H1 (cell line): Measurements from ENCODE around the gene KCNE4. TPM values are rescaled to one million over a fixed set of nuclear protein-coding genes. Genes with fewer than 3 reads are reported as not detected.

ENCODE experiments used
- CTCF ChIA-PET: fragments of 300-600 bp; sonication (Branson Sonifier 250); formaldehyde crosslinking; loops from one replicate; lab custom pipeline; 2021; ENCODE audit not compliant: partially characterized antibody; lab: Charles Lee
- POLR2A ChIA-PET: fragments of 300-600 bp; sonication (Branson Sonifier 250); formaldehyde crosslinking; loops from one replicate; lab custom pipeline; 2021; ENCODE audit warnings: inconsistent platforms; ENCODE audit not compliant: partially characterized antibody; lab: Charles Lee
- DNase-seq, 2 experiments: peaks; one replicate each; pipeline versions ENCODE4 v3.0.0 to v3.0.0-alpha.2; 2010 to 2022; ENCODE audit warnings: low spot score in 2 of 2, low read depth in 1 of 2, mixed read lengths in 1 of 2
- FAIRE-seq: peaks from 2 replicates; lab custom pipeline; 2011; peaks lifted over from hg19 to GRCh38; lab: Jason Lieb, UNC
- H2AFZ ChIP-seq: 2 replicates; pipeline ENCODE4 v1.8.1; 2012; ENCODE audit warnings: low read length, inconsistent platforms
- H2AK5ac ChIP-seq: 2 replicates; pipeline ENCODE4 v1.6.1; 2013; ENCODE audit warnings: low read depth, low read length
- H2BK120ac ChIP-seq: replicated peaks from 2 replicates; pipeline ENCODE3; 2013; ENCODE audit warnings: low read depth, low read length, inconsistent platforms
- H2BK12ac ChIP-seq: 2 replicates; pipeline ENCODE4 v1.6.1; 2013; ENCODE audit warnings: low read depth, low read length
- H2BK15ac ChIP-seq: 2 replicates; pipeline ENCODE4 v1.6.1; 2013; ENCODE audit warnings: low read length
- H2BK20ac ChIP-seq: 2 replicates; pipeline ENCODE4 v1.6.1; 2013; ENCODE audit warnings: low read length
- H2BK5ac ChIP-seq: 2 replicates; pipeline ENCODE4 v1.6.1; 2013; ENCODE audit warnings: low read depth, low read length
- H3K14ac ChIP-seq: 2 replicates; pipeline ENCODE4 v1.6.1; 2013; ENCODE audit warnings: inconsistent platforms; ENCODE audit not compliant: insufficient read length
- H3K18ac ChIP-seq: 2 replicates; pipeline ENCODE4 v1.6.1; 2013; ENCODE audit warnings: low read length; ENCODE audit errors: extremely low read depth
- H3K23ac ChIP-seq: 2 replicates; pipeline ENCODE4 v1.6.1; 2013; ENCODE audit warnings: inconsistent platforms; ENCODE audit not compliant: insufficient read length
- H3K23me2 ChIP-seq: 2 replicates; pipeline ENCODE4 v1.6.1; 2013; ENCODE audit warnings: low read depth, low read length
- H3K27ac ChIP-seq: 2 replicates; pipeline ENCODE4 v1.6.1; 2011; ENCODE audit warnings: low read depth, low read length, inconsistent platforms
- H3K27me3 ChIP-seq, 4 experiments: replicated peaks in 1 of 4; 1 replicate in 1 of 4; 2 replicates in 3 of 4; pipeline versions ENCODE4 v1.6.1 to v1.8.1; 2011 to 2013; ENCODE audit warnings: low read length in 3 of 4, mild to moderate bottlenecking in 3 of 4, inconsistent platforms in 2 of 4, mixed read lengths in 2 of 4, moderate library complexity in 1 of 4; ENCODE audit not compliant: control insufficient read depth in 3 of 4, insufficient read depth in 3 of 4; ENCODE audit errors: extremely low read depth in 1 of 4
- H3K36me3 ChIP-seq, 4 experiments: 2 replicates each; pipeline versions ENCODE4 v1.6.1 to v1.8.1; 2011 to 2013; ENCODE audit warnings: mild to moderate bottlenecking in 4 of 4, low read length in 3 of 4, moderate library complexity in 2 of 4, control low read depth in 1 of 4, inconsistent platforms in 1 of 4; ENCODE audit not compliant: insufficient read depth in 4 of 4, control insufficient read depth in 2 of 4
- H3K4ac ChIP-seq: replicated peaks from 2 replicates; pipeline ENCODE3; 2013; ENCODE audit warnings: low read length, low read depth, mixed read lengths, inconsistent platforms; ENCODE audit not compliant: insufficient read length
- H3K4me1 ChIP-seq, 4 experiments: replicated peaks in 1 of 4; 1 replicate in 1 of 4; 2 replicates in 3 of 4; pipeline versions ENCODE4 v1.6.1 to v1.8.1; 2011 to 2013; ENCODE audit warnings: low read length in 3 of 4, inconsistent platforms in 2 of 4, mixed read lengths in 1 of 4; ENCODE audit not compliant: insufficient read depth in 4 of 4, control insufficient read depth in 3 of 4
- H3K4me2 ChIP-seq, 2 experiments: 2 replicates each; pipeline versions ENCODE4 v1.6.1 to v1.8.1; 2011 to 2013; ENCODE audit warnings: low read depth in 2 of 2, low read length in 2 of 2, control low read depth in 1 of 2, inconsistent platforms in 1 of 2, mild to moderate bottlenecking in 1 of 2; ENCODE audit not compliant: insufficient read depth in 1 of 2
- H3K4me3 ChIP-seq, 4 experiments: fragments of 200-600, 300-600 bp in 1 of 4; sonication (generic), shearing (Covaris generic), sonication (Bioruptor Twin) in 1 of 4; 2 replicates each; pipeline versions ENCODE4 v1.5.1 to v1.8.1; 2011 to 2016; ENCODE audit warnings: low read length in 4 of 4, low read depth in 3 of 4, control low read depth in 2 of 4, inconsistent platforms in 2 of 4, mild to moderate bottlenecking in 2 of 4, mixed read lengths in 1 of 4, moderate library complexity in 1 of 4; ENCODE audit not compliant: insufficient read depth in 2 of 4; ENCODE audit errors: extremely low read depth in 1 of 4
- H3K56ac ChIP-seq: replicated peaks from 2 replicates; pipeline ENCODE3; 2013; ENCODE audit warnings: low read depth, mild to moderate bottlenecking, mixed read lengths, low read length, inconsistent platforms; ENCODE audit not compliant: insufficient read length
- H3K79me1 ChIP-seq: 2 replicates; pipeline ENCODE4 v1.6.1; 2013; ENCODE audit warnings: low read depth, low read length, control low read depth
- H3K79me2 ChIP-seq, 2 experiments: 2 replicates each; pipeline versions ENCODE4 v1.6.1 to v1.8.1; 2012 to 2013; ENCODE audit warnings: low read length in 2 of 2, mild to moderate bottlenecking in 2 of 2, inconsistent platforms in 1 of 2; ENCODE audit not compliant: insufficient read depth in 2 of 2, control insufficient read depth in 1 of 2
- H3K9ac ChIP-seq, 4 experiments: replicated peaks in 1 of 4; 1 replicate in 1 of 4; 2 replicates in 3 of 4; pipeline versions ENCODE4 v1.6.1 to v1.8.1; 2011 to 2013; ENCODE audit warnings: low read depth in 3 of 4, low read length in 3 of 4, control low read depth in 2 of 4, mild to moderate bottlenecking in 2 of 4, moderate library complexity in 2 of 4, inconsistent platforms in 1 of 4; ENCODE audit errors: extremely low read depth in 1 of 4
- H3K9me3 ChIP-seq, 2 experiments: 2 replicates each; pipeline versions ENCODE4 v1.6.1 to v1.8.1; 2012 to 2013; ENCODE audit warnings: mild to moderate bottlenecking in 2 of 2, moderate library complexity in 2 of 2, control low read depth in 1 of 2, inconsistent platforms in 1 of 2, low read depth in 1 of 2, low read length in 1 of 2, mixed read lengths in 1 of 2; ENCODE audit not compliant: insufficient read depth in 2 of 2
- H4K20me1 ChIP-seq, 2 experiments: replicated peaks in 1 of 2; 2 replicates each; pipeline versions ENCODE3 to v1.8.1; 2011 to 2013; ENCODE audit warnings: inconsistent platforms in 2 of 2, low read length in 2 of 2, mild to moderate bottlenecking in 1 of 2; ENCODE audit not compliant: insufficient read depth in 2 of 2, control insufficient read depth in 1 of 2
- H4K5ac ChIP-seq: 2 replicates; pipeline ENCODE4 v1.6.1; 2013; ENCODE audit warnings: low read length, low read depth, mixed read lengths, inconsistent platforms; ENCODE audit not compliant: insufficient read length
- H4K8ac ChIP-seq: 2 replicates; pipeline ENCODE4 v1.8.0; 2013; ENCODE audit warnings: mild to moderate bottlenecking, moderate library complexity, low read length, inconsistent platforms; ENCODE audit not compliant: insufficient read depth; ENCODE audit errors: extremely low read depth
- H4K91ac ChIP-seq: replicated peaks from 2 replicates; pipeline ENCODE3; 2013; ENCODE audit warnings: low read length, mixed read lengths, inconsistent platforms; ENCODE audit not compliant: insufficient read length
- ASH2L ChIP-seq: fragments of 200-600, 300-600 bp; sonication (generic); IDR thresholded peaks from one replicate; pipeline ENCODE4 v1.7.1; 2017; ENCODE audit warnings: low read length
- EP300 ChIP-seq, 2 experiments: IDR thresholded peaks; 1 replicate in 1 of 2; 2 replicates in 1 of 2; pipeline ENCODE4 v1.6.1; 2011 to 2012; ENCODE audit warnings: low read depth in 2 of 2, low read length in 2 of 2, mild to moderate bottlenecking in 2 of 2, borderline replicate concordance in 1 of 2, inconsistent platforms in 1 of 2, moderate library complexity in 1 of 2
- KDM1A ChIP-seq: fragments of 200-600, 300-600 bp; sonication (generic); IDR thresholded peaks from 2 replicates; pipeline ENCODE4 v1.7.1; 2016; ENCODE audit warnings: mild to moderate bottlenecking, low read length, borderline replicate concordance
- WGBS, 2 experiments: shearing (Covaris generic) in 1 of 2; methylation state at CpG; one replicate each; pipeline versions ENCODE4 v1.1.6 to v1.1.7; 2013 to 2015; ENCODE audit warnings: low lambda C conversion rate in 2 of 2, mixed read lengths in 2 of 2, inconsistent platforms in 1 of 2, low coverage in 1 of 2, missing lambda C conversion rate in 1 of 2; ENCODE audit not compliant: insufficient replicate concordance in 2 of 2, insufficient coverage in 1 of 2, insufficient read length in 1 of 2; ENCODE audit errors: extremely low coverage in 1 of 2, missing lambda C conversion rate in 1 of 2; 5-methylcytosine and 5-hydroxymethylcytosine counted together
- polyA plus RNA-seq, 7 experiments: library from polyadenylated mRNA; depleted of rRNA in 3 of 7; stranded (reverse) in 5 of 7; unstranded in 2 of 7; fragments of >200 nt in 5 of 7; fragments of 200-250 nt in 2 of 7; gene quantifications; 1 replicate in 5 of 7; 2 replicates in 1 of 7; 4 replicates in 1 of 7; pipeline versions ENCODE4 v1.2.1 to v1.2.3, GENCODE V29; 2011 to 2013; ENCODE audit warnings: missing spikeins in 2 of 7, mixed read lengths in 2 of 7
- total RNA-seq: library from RNA; stranded (reverse); fragmentation: NEBNext Ultra II Directional; extraction: Animal tissue kit (Norgen Biotek cat#: 25700); gene quantifications from 2 replicates; pipeline ENCODE4 v1.2.1, GENCODE V29; 2021
- TF ChIP-seq, protein P1 (sequence below): IDR thresholded peaks from 2 replicates; pipeline ENCODE4 v1.6.1; 2011; ENCODE audit warnings: low read depth, mild to moderate bottlenecking, low read length; ENCODE audit not compliant: insufficient read depth

The KCNE4 gene
- total and polyA plus RNA-seq, 2 of the 8 experiments (the other 6 are each of a cell fraction or from before 2014, with no cell fraction given), result 0.08 to 0.09 TPM

GRCh38 chr2:223078482-223078881 lies 26.5 kb downstream of the KCNE4 start:
- H4K20me1 ChIP-seq, result no peaks in the 10 kb centered on the region
- no peak overlapping the region for H2BK20ac ChIP-seq
- no peak overlapping the region for H3K18ac ChIP-seq
- FAIRE-seq (no peak), DNase-seq (no peak)
- H3K27ac ChIP-seq, result no peak overlapping the region
- H3K4me2 ChIP-seq, result no peak overlapping the region
- no peak overlapping the region for H3K4ac ChIP-seq
- H2BK12ac ChIP-seq, result no peak overlapping the region
- no peak overlapping the region for H2AFZ ChIP-seq
- WGBS, 2 experiments, result 100% methylated on average over 1 of the region's 1 CpG; no CpG with 5 or more reads in 1 of the 2 experiments
- ChIA-PET CTCF (no interaction called here), POLR2A (no interaction called here)
- no peaks in the 10 kb centered on the region for H3K23me2 ChIP-seq
- H3K14ac ChIP-seq, result no peak overlapping the region
- no peak overlapping the region for H3K4me3 ChIP-seq
- H3K56ac ChIP-seq, result no peak overlapping the region
- no peak overlapping the region for H2BK5ac ChIP-seq
- no peak overlapping the region for H2BK15ac ChIP-seq
- no peak overlapping the region for H3K9ac ChIP-seq
- no peak overlapping the region for H4K5ac ChIP-seq
- no peaks in the 10 kb centered on the region for H3K4me1 ChIP-seq
- H3K23ac ChIP-seq, result no peak overlapping the region
- H2BK120ac ChIP-seq, result no peak overlapping the region
- no peaks in the 10 kb centered on the region for H3K27me3 ChIP-seq
- H3K79me1 ChIP-seq, result no peaks in the 10 kb centered on the region
- no peak overlapping the region for H2AK5ac ChIP-seq
- no peak overlapping the region for H4K91ac ChIP-seq
- no peaks in the 10 kb centered on the region for H3K79me2 ChIP-seq
- no peak overlapping the region for H4K8ac ChIP-seq
- no peaks in the 10 kb centered on the region for H3K9me3 ChIP-seq
- no peaks in the 10 kb centered on the region for H3K36me3 ChIP-seq
- TF ChIP-seq KDM1A (no peak), EP300 (IDR thresholded peaks at IDR 0.05; ENCODE audit: borderline replicate concordance in 1 of 2, low read depth in 2 of 2, low read length in 2 of 2) (no peak), ASH2L (no peak)
- TF ChIP-seq, protein P1, sequence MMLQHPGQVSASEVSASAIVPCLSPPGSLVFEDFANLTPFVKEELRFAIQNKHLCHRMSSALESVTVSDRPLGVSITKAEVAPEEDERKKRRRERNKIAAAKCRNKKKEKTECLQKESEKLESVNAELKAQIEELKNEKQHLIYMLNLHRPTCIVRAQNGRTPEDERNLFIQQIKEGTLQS, result no peak
